ENCODE measurements around the gene TTC28. TPM values are rescaled to one million over a fixed set of nuclear protein-coding genes. Genes with fewer than 3 reads are reported as not detected.
A peak's percentile ranks its signal among the peaks of the same experiment; 100 is the strongest.

TTC28 gene
- total RNA-seq, 1 donor from 2014 or later: 1.3 TPM

GRCh38 chr22:28360939-28361338 lies 318.7 kb downstream of the TTC28 start:
- intact Hi-C loops (cut with micrococcal nuclease): no loop called here
- no peak for DNase-seq
- Mint-ChIP-seq H3K27ac (peak overlapping the region; percentile 55), H3K4me1 (peaks cover 14% of the 10 kb centered on the region), H3K9me3 (peaks cover 25% of the 10 kb centered on the region), H3K27me3 (peaks cover 1% of the 10 kb centered on the region), H3K4me3 (no peak overlapping the region), H3K36me3 (ENCODE audit: low read depth) (peaks cover 14% of the 10 kb centered on the region)

GRCh38 chr22:28358312-28358711 lies 321.3 kb downstream of the TTC28 start:
- Mint-ChIP-seq H3K9me3 (peaks cover 13% of the 10 kb centered on the region), H3K27me3 (peaks cover 1% of the 10 kb centered on the region), H3K27ac (no peak overlapping the region), H3K4me1 (peaks cover 14% of the 10 kb centered on the region), H3K4me3 (no peak overlapping the region), H3K36me3 (ENCODE audit: low read depth) (peaks cover 14% of the 10 kb centered on the region)
- intact Hi-C loops (cut with micrococcal nuclease): no loop called here
- DNase-seq: no peak

GRCh38 chr22:28357193-28357592 lies 322.4 kb downstream of the TTC28 start:
- Mint-ChIP-seq H3K36me3 (ENCODE audit: low read depth) (peaks cover 8% of the 10 kb centered on the region), H3K4me3 (no peak overlapping the region), H3K27me3 (peaks cover 1% of the 10 kb centered on the region), H3K4me1 (peaks cover 14% of the 10 kb centered on the region), H3K9me3 (peaks cover 8% of the 10 kb centered on the region), H3K27ac (no peak overlapping the region)
- no peak for DNase-seq
- intact Hi-C loops (cut with micrococcal nuclease): no loop called here

GRCh38 chr22:28351476-28351875 lies 328.2 kb downstream of the TTC28 start:
- no peaks in the 10 kb centered on the region for H3K36me3 Mint-ChIP-seq (ENCODE audit: low read depth)
- H3K27me3 Mint-ChIP-seq: peaks cover 1% of the 10 kb centered on the region
- intact Hi-C loops (cut with micrococcal nuclease): no loop called here
- no peak for DNase-seq
- H3K9me3 Mint-ChIP-seq: peaks cover 4% of the 10 kb centered on the region
- H3K4me1 Mint-ChIP-seq: peaks cover 2% of the 10 kb centered on the region
- no peak overlapping the region for H3K4me3 Mint-ChIP-seq
- H3K27ac Mint-ChIP-seq: no peak overlapping the region

GRCh38 chr22:28348613-28349609 lies 330.7 kb downstream of the TTC28 start:
- no peak for DNase-seq
- H3K4me3 Mint-ChIP-seq: no peak overlapping the region
- H3K27me3 Mint-ChIP-seq: no peaks in the 10 kb centered on the region
- H3K36me3 Mint-ChIP-seq (ENCODE audit: low read depth): no peaks in the 10 kb centered on the region
- intact Hi-C loops (cut with micrococcal nuclease): no loop called here
- H3K27ac Mint-ChIP-seq: no peak overlapping the region
- peaks cover 4% of the 10 kb centered on the region for H3K9me3 Mint-ChIP-seq
- peaks cover 2% of the 10 kb centered on the region for H3K4me1 Mint-ChIP-seq

GRCh38 chr22:28346308-28346707 lies 333.3 kb downstream of the TTC28 start:
- Mint-ChIP-seq H3K4me1 (peaks cover 2% of the 10 kb centered on the region), H3K27ac (no peak overlapping the region), H3K9me3 (peaks cover 4% of the 10 kb centered on the region), H3K36me3 (ENCODE audit: low read depth) (no peaks in the 10 kb centered on the region), H3K27me3 (no peaks in the 10 kb centered on the region), H3K4me3 (no peak overlapping the region)
- intact Hi-C loops (cut with micrococcal nuclease): no loop called here
- no peak for DNase-seq

- intact Hi-C loops (cut with micrococcal nuclease): no loop called here
- DNase-seq: no peak
- peaks cover 2% of the 10 kb centered on the region for H3K4me1 Mint-ChIP-seq
- H3K27ac Mint-ChIP-seq: no peak overlapping the region
- peaks cover 4% of the 10 kb centered on the region for H3K9me3 Mint-ChIP-seq
- H3K27me3 Mint-ChIP-seq: no peaks in the 10 kb centered on the region
- no peaks in the 10 kb centered on the region for H3K36me3 Mint-ChIP-seq (ENCODE audit: low read depth)
- no peak overlapping the region for H3K4me3 Mint-ChIP-seq
Measured at GRCh38 chr22:28344918-28345703, 334.5 kb downstream of the TTC28 start.

- Mint-ChIP-seq H3K36me3 (ENCODE audit: low read depth) (no peaks in the 10 kb centered on the region), H3K27me3 (no peaks in the 10 kb centered on the region), H3K4me1 (no peaks in the 10 kb centered on the region), H3K27ac (no peak overlapping the region), H3K9me3 (peaks cover 12% of the 10 kb centered on the region), H3K4me3 (no peak overlapping the region)
- DNase-seq: no peak
- intact Hi-C loops (cut with micrococcal nuclease): no loop called here
Measured at GRCh38 chr22:28341001-28341400, 338.6 kb downstream of the TTC28 start.

GRCh38 chr22:28333088-28333487 lies 346.6 kb downstream of the TTC28 start:
- Mint-ChIP-seq H3K9me3 (peaks cover 7% of the 10 kb centered on the region), H3K36me3 (ENCODE audit: low read depth) (no peaks in the 10 kb centered on the region), H3K4me1 (peaks cover 10% of the 10 kb centered on the region), H3K4me3 (no peak overlapping the region), H3K27me3 (peaks cover 1% of the 10 kb centered on the region), H3K27ac (no peak overlapping the region)
- intact Hi-C loops (cut with micrococcal nuclease): no loop called here
- DNase-seq: no peak

GRCh38 chr22:28332410-28332809 lies 347.2 kb downstream of the TTC28 start:
- H3K36me3 Mint-ChIP-seq (ENCODE audit: low read depth): no peaks in the 10 kb centered on the region
- peaks cover 7% of the 10 kb centered on the region for H3K9me3 Mint-ChIP-seq
- H3K4me1 Mint-ChIP-seq: peaks cover 10% of the 10 kb centered on the region
- no peak for DNase-seq
- no peak overlapping the region for H3K27ac Mint-ChIP-seq
- intact Hi-C loops (cut with micrococcal nuclease): no loop called here
- H3K4me3 Mint-ChIP-seq: no peak overlapping the region
- H3K27me3 Mint-ChIP-seq: peaks cover 1% of the 10 kb centered on the region

GRCh38 chr22:28331695-28332094 lies 347.9 kb downstream of the TTC28 start:
- Mint-ChIP-seq H3K4me1 (peaks cover 10% of the 10 kb centered on the region), H3K9me3 (peaks cover 6% of the 10 kb centered on the region), H3K27me3 (peaks cover 1% of the 10 kb centered on the region), H3K4me3 (no peak overlapping the region), H3K27ac (no peak overlapping the region), H3K36me3 (ENCODE audit: low read depth) (no peaks in the 10 kb centered on the region)
- intact Hi-C loops (cut with micrococcal nuclease): no loop called here
- no peak for DNase-seq

- intact Hi-C loops (cut with micrococcal nuclease): loop anchor here (5.0 kb wide), 1 partner anchor 43 kb away; no protein-coding TSS in a partner anchor
Measured at GRCh38 chr22:28329186-28330073, 350.2 kb downstream of the TTC28 start.

GRCh38 chr22:28328756-28329155 lies 350.9 kb downstream of the TTC28 start:
- peaks cover 3% of the 10 kb centered on the region for H3K27me3 Mint-ChIP-seq

More at GRCh38 chr22:28329186-28330073, 350.2 kb downstream of the TTC28 start:
- Mint-ChIP-seq H3K4me1 (peaks cover 10% of the 10 kb centered on the region), H3K9me3 (no peaks in the 10 kb centered on the region), H3K4me3 (no peak overlapping the region), H3K36me3 (ENCODE audit: low read depth) (no peaks in the 10 kb centered on the region), H3K27me3 (peaks cover 3% of the 10 kb centered on the region), H3K27ac (no peak overlapping the region)
- DNase-seq: no peak

More at GRCh38 chr22:28328756-28329155, 350.9 kb downstream of the TTC28 start:
- Mint-ChIP-seq H3K9me3 (no peaks in the 10 kb centered on the region), H3K27ac (no peak overlapping the region), H3K36me3 (ENCODE audit: low read depth) (no peaks in the 10 kb centered on the region), H3K4me1 (peaks cover 10% of the 10 kb centered on the region), H3K4me3 (no peak overlapping the region)
- intact Hi-C loops (cut with micrococcal nuclease): loop anchor here (5.0 kb wide), 1 partner anchor 44 kb away; no protein-coding TSS in a partner anchor
- no peak for DNase-seq
